Ovary (tissue), 3 donors: ENCODE data around the gene RFPL2.

ENCODE experiments used
- CTCF ChIP-seq, 3 donors: fragments of 450-650 bp in 2 of 3; fragments of 200-600 bp in 1 of 3; IDR thresholded peaks; one replicate each; pipeline versions ENCODE4 v1.5.1 to v1.8.0; 2016 to 2022; ENCODE audit warnings: antibody characterized with exemption in 3 of 3, mild to moderate bottlenecking in 1 of 3
- EP300 ChIP-seq: sonication (generic); formaldehyde crosslinking; IDR thresholded peaks from one replicate; pipeline ENCODE4 v1.6.1; 2017; ENCODE audit warnings: antibody characterized with exemption
- POLR2A ChIP-seq: fragments of 450-650 bp; IDR thresholded peaks from one replicate; pipeline ENCODE4 v1.6.1; 2017; ENCODE audit warnings: antibody characterized with exemption, mild to moderate bottlenecking, moderate library complexity
- donor health status: DM: no; HTN: no; CAD: no.

GRCh38 chr22:32207971-32208480 is 3.2 kb upstream of the RFPL2 start:
- TF ChIP-seq CTCF (IDR thresholded peaks at IDR 0.05) (no peak), POLR2A (no peak), EP300 (no peak)
